Stimulated activated CD4-positive, alpha-beta T cell treated with anti-CD3 and anti-CD28 coated beads, Interleukin-1b, Interleukin-23, amount 100 ng/mL, for 1 hour (primary cell): ENCODE results near the gene CDH5.
"Not testable (repeated sequence)": the region's sequence is repeated elsewhere in the genome, so short reads cannot be mapped to it uniquely, and the experiment has no call there.

Experiments used
- DNase-seq, 2 donors: peaks; one replicate each; pipeline ENCODE4 v3.0.0-alpha.2; 2020; ENCODE audit warnings: low read depth in 2 of 2

CDH5 gene

DNA sequence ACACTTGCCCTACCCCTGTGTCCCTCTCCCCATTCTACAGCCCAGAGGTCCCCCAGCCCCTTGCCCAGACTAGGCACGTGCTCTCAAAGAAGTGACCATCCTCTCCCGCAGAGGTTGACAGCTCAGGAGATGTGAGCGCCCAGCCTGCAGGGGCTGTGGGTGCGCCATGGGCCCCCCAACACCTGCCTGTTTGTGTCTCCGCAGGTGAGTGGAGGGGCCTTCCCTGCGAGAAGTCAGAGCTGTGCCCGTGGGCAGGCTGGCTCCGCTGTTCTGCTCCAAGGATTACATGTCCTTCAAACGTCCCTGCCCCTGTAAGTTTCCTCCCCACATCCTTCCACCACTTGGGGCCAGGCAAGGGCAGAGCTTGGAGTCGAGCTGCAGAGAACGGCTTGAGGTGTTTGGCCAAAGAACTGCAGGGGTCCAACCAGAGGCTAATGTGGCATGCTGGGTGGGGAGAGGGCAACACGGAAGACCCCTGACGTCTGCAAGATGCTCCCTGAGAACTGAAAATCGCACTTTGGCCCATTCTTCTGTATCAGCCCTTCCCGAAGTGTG, 71.0 kb downstream of the CDH5 start:
- no peak for DNase-seq

DNA sequence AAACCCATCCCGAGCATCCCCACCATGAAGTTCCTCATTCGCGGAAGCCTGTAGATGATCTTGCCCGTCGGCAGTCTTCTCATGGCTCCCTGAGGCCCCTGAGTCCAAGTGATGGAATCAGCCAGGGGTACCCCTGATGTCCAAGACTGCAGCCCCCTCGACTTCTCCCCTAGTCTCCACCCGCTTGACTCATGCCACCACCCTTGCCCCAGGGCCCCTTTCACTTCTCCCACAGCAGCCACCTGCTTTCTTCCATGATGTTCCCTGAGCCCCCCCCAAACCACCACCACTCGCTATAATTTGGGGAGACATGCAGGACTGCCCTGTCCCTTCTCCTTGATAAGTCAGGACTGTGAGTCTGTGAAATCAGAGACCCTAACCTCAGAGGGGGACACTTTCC, 72.0 kb downstream of the CDH5 start:
- DNase-seq = no peak

DNA sequence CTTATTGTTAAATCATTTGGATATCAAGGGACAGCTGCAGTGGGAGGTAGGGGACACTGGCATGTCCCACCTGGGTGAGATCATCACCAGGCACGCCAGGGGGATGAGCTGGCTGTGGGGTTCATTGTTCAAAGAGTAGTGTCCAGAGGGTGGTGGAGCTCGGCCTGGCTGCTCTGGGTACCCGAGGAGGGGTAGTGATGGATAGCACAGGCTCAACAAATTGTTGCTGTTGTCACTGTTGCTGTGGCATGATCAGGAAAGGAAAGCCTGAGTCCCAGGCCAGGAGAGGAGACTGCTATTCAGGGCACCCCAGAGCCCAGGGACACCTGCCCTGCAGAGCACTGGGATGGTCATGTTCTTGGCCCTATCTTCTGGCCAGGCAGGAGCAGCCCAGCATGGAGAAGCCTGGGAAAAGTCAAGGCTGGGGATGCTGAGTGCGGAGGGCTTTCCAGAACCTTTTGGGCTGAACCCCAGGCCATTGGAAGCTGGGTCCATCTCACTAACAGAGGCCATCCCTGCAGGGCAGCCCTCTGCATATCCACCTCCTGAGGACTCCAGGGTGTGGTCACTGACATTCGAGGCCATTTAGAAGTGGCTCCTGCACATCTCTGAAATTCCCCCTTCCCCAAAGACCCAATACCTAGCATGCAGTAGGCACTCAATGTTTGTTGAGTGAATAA, 72.7 kb downstream of the CDH5 start:
- no peak for DNase-seq

DNA sequence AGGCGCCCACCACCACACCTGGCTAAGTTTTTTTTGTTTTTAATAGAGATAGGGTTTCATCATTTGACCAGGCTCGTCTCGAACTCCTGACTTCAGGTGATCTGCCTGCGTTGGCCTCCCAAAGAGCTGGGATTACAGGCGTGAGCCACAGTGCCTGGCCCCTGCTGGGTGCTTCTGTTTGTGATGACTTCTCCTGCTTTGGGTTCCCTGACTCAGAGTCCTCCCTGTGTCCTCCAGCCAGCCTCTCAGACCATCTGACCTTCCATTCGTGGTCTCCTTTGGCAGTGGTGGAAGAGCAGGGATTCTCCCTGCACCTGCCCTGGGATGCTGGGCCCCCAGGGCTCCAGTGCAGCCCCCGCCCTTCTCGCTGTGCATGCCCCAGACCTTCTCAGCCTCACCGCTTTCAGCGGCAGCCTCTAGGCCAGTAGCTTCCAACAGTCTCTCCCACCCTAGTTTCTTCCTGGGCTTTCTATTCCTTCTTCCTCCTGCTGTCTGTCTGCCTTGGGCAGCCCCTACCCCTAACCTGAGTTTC, 73.8 kb downstream of the CDH5 start:
- no peak for DNase-seq

DNA sequence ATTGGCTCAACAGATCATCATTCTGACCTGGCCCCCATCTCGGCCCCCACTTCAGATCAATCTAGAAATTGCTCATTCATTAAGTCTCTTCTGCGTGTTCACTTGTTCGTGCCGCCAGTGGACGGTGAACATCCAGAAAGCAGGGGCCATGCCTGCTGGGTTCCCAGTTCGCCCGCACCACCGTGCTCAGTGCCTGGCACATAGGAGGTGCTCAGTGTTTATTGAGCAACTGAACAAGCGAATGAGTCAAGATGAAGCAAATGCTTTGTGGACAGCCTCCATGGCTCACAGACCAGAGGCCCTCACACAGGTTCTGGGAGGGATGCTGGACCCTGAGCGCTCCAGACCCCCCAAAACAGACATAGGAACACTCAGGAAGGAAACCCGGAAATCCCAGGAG, 74.5 kb downstream of the CDH5 start:
- no peak for DNase-seq

DNA sequence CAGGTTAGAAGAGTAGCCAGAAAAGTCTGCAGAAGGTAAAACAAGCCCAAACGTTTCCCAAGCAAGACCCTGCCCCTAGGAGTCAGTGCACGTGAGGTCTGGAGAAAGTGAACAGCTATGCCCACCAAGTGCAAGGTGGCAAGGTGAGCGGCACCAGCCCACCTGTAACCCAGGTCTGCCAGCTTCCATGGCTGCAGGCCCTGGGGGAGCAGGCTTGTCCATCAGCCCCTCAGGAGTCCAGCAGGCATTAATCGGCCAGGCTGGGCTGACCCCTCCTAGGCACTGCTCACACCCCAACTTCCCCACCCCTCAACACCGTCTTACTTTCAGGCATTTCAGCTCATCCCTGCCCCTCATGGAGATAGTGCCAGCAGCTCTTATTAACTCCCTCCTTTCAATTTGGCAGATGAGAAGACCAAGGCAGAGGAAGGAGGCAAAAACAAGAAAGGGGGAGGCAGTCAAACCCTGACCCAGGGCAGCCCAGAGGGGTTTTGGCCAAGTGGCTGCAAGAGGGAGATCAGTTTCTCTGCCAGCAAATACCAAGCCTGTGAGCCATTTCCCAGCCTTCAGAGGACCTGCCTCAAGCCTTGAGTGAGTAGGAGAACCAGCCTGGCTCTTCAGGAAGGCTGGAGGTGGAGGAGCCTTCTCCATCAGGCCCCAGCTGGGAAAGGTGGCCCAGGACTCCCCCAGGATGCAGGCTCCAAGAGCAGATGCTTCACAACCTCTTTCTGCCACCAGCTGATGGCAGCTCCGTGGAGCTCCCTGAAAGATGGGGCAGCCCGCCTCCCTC, 75.3 kb downstream of the CDH5 start:
- DNase-seq = no peak

DNA sequence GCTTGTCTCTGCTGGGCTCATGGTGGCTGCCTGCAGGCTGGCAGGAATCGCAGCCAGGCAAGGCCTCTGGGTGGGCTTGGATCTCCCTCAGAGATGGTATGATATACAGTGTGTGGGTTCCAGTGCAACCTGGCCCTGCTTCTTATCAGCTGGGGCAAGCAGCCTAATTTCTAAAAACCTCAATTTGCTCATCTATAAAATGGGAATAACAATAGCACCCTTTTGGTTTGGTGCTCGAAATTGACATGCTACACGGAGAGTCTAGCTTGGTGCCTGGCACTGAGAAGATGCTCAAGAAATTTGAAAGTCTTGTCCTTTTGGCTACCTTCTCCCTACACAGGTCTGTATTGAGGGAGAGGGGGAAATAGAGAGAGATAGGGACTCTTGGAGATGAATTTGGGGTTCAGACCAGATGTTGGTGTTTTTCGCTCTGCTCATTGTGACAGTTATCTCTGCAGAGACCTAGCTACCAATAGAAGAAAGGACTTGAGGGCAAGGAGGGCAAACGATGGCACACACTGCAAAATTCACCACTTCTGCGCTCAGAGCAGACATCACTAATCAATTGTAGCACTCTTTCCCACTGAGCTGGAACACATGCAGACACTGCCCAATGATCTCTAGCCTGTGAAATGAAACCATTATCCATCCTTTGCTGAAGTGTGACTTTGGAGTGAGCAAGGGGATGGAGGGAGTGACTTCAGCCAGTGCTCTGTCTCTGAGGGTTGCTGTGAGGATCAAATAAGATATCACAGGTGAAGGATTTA, 76.2 kb downstream of the CDH5 start:
- no peak for DNase-seq

DNA sequence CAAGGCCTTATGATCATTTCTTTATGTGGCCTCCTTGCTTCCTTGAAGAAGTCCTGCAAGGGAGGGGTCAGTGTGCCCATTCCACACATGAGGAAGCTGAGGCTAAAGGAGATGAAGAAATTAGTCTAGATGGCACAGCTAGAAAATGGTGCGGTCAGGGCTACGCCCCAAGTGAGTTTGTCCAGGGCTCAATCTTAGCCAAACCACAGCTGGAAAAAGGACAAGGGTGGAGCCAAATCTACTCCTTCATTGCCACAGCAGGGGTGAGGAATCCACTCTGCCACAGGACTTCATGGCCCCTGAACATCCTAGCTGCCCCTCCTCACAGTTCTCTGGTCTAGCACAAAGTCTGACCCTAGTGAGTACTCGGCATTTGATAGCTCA, 76.8 kb downstream of the CDH5 start:
- no peak for DNase-seq

DNA sequence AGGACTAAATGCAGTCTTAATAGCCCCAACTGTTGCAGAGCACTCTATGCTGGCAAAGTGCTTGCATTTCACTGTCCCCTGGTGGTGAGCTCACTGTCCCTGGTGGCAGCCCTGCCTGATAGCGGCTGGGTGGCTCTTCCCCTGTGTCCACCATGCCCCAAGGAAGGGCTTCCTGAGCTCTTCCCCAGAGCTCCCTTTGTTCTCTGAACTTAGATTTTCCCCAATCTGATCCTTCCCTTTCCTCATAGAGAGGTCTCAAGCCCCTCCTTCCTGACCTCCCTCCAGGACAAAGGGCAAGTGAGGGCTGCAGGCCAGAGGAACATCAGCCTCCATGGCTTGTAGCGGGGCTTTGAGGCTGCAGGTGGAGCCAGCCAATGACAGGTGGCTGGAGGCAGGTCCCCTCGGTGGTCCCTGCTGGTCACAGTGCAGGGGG, 77.6 kb downstream of the CDH5 start:
- no peak for DNase-seq

DNA sequence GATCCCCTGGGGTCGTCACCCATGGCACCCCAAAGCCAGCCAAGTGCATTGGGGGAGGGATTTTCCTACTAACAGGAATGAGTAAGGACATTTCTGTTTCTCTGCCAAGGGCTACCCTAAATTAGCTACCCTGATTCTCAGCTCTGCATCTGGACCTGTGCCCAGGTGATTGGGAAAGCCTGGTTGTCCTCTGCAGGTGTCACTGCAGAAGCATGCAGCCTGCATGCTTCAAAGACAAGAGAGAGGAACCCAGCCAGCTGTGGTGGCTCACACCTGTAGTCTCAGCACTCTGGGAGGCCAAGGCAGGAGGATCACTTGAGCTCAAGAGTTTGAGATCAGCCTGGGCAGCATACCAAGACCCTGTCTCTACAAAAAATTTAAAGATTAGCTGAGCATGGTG, 80.2 kb downstream of the CDH5 start:
- DNase-seq = no peak

DNA sequence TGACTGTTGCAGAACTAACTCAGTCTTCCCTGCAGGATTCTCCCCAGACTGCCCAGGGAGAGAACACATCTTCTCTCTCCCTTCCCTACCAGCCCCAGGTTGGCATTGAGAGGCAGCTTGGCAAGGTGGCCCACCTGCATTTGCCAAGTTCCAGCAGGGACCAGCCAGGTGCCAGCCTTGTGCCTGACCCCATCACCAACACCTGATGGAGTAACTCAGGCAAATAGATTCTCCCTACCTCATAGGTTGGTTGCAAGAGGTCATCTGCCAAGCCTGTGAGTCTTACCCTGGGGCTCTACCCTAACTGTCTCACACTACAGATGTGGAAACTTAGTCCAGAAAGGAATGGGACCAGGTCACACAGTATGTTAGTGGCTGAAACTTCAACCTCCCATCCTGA, 81.0 kb downstream of the CDH5 start:
- DNase-seq = no peak

DNA sequence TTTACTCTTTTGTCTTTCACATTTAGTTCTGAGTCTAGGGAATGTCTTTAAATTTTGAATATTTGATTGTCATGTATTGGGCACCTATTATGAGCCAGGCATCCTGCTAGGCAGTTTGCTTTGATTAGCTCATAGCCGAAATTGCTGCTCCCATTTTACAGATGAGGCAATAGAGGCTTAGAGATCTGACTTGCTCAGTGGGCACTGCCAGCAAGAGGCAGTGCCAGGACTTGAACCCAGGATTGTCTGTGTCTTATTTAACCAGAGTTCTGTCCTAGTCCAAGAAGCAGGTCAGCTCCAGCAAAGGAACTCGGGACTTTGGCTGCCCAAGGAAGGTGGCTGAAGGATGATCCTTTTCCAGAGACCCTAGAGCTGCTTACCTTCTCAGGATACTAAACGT, 85.1 kb downstream of the CDH5 start:
- DNase-seq = no peak

DNA sequence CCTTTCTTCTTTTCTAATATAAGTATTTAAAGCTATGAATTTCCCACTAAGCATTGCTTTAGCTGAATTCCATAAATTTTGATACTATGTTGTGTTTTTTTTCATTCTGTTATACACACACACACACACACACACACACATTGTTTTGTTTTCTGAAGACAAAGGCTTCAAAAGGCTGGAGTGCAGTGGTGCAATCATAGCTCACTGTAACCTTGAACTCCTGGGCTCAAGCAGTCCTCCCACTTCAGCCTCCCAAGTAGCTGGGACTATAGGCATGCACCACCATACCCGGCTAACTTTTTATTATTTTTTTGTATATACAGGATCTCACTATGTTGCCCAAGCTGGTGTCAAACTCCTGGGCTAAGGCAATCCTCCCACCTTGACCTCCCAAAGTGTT, 86.7 kb downstream of the CDH5 start:
- DNase-seq = not testable (repeated sequence)
